ENCODE results near the gene SMURF1. TPM values are rescaled to one million over a fixed set of nuclear protein-coding genes. Genes with fewer than 3 reads are reported as not detected.

SMURF1 gene
- total and polyA plus RNA-seq, 2 experiments from 2014 or later, result 6.8 to 19.1 TPM

- no peaks in the 10 kb centered on the region for H3K79me2 ChIP-seq (ENCODE audit: insufficient read depth)
- H3K9me2 ChIP-seq (ENCODE audit: insufficient read depth), result no peaks in the 10 kb centered on the region
- in situ Hi-C loops (cut with MboI), result no loop called here
- H3K4me2 ChIP-seq (ENCODE audit: unreplicated experiment), result no peak overlapping the region
- no peak overlapping the region for H3K4me3 ChIP-seq
- no peak overlapping the region for H2AFZ ChIP-seq
- no peaks in the 10 kb centered on the region for H3K4me1 ChIP-seq (ENCODE audit: insufficient read depth)
- 89 to 90% methylated on average over 15 of the region's 15 CpGs for WGBS, 2 experiments (ENCODE audit: low coverage in 1 of 2, low lambda C conversion rate in 2 of 2, missing lambda C conversion rate in 2 of 2)
- peaks cover 9% of the 10 kb centered on the region; the same call in 1 of the 2 replicates for H3K36me3 ChIP-seq (ENCODE audit: low read depth)
- no peaks in the 10 kb centered on the region for H3K9me3 ChIP-seq (ENCODE audit: low read depth)
- no peaks in the 10 kb centered on the region for H3K27me3 ChIP-seq (replicated peaks; ENCODE audit: insufficient read depth)
- H3K9ac ChIP-seq, result no peak overlapping the region
- no peak overlapping the region for H3K27ac ChIP-seq
- no peak for DNase-seq
- no peaks in the 10 kb centered on the region for H3F3A ChIP-seq (ENCODE audit: insufficient read depth)
- no peak for TF ChIP-seq EZH2 (IDR thresholded peaks at IDR 0.05; ENCODE audit: insufficient read depth, poor library complexity, severe bottlenecking)
- TF ChIP-seq EZH2phosphoT487 (IDR thresholded peaks at IDR 0.05; ENCODE audit: insufficient read depth, low read depth), result no peak
- H4K20me1 ChIP-seq (ENCODE audit: insufficient read depth), result no peaks in the 10 kb centered on the region
Measured at GRCh38 chr7:99005776-99006175, 138.1 kb downstream of the SMURF1 start.

GRCh38 chr7:99004781-99005500, 139.0 kb downstream of the SMURF1 start:
- no peaks in the 10 kb centered on the region for H3F3A ChIP-seq (ENCODE audit: insufficient read depth)
- no peak overlapping the region for H2AFZ ChIP-seq
- H3K27ac ChIP-seq, result no peak overlapping the region
- in situ Hi-C loops (cut with MboI), result no loop called here
- no peaks in the 10 kb centered on the region for H3K27me3 ChIP-seq (replicated peaks; ENCODE audit: insufficient read depth)
- no peaks in the 10 kb centered on the region for H4K20me1 ChIP-seq (ENCODE audit: insufficient read depth)
- H3K9ac ChIP-seq, result no peak overlapping the region
- H3K4me3 ChIP-seq, result no peak overlapping the region
- H3K9me2 ChIP-seq (ENCODE audit: insufficient read depth), result no peaks in the 10 kb centered on the region
- TF ChIP-seq EZH2phosphoT487 (IDR thresholded peaks at IDR 0.05; ENCODE audit: insufficient read depth, low read depth), result no peak
- TF ChIP-seq EZH2 (IDR thresholded peaks at IDR 0.05; ENCODE audit: insufficient read depth, poor library complexity, severe bottlenecking), result no peak
- no peak overlapping the region for H3K4me2 ChIP-seq (ENCODE audit: unreplicated experiment)
- peaks cover 9% of the 10 kb centered on the region; the same call in 1 of the 2 replicates for H3K36me3 ChIP-seq (ENCODE audit: low read depth)
- H3K4me1 ChIP-seq (ENCODE audit: insufficient read depth), result no peaks in the 10 kb centered on the region
- DNase-seq, result no peak
- H3K79me2 ChIP-seq (ENCODE audit: insufficient read depth), result no peaks in the 10 kb centered on the region
- no peaks in the 10 kb centered on the region for H3K9me3 ChIP-seq (ENCODE audit: low read depth)
- WGBS, 2 experiments (ENCODE audit: low coverage in 1 of 2, low lambda C conversion rate in 2 of 2, missing lambda C conversion rate in 2 of 2), result 92 to 93% methylated on average over 26 of the region's 26 CpGs

DNA sequence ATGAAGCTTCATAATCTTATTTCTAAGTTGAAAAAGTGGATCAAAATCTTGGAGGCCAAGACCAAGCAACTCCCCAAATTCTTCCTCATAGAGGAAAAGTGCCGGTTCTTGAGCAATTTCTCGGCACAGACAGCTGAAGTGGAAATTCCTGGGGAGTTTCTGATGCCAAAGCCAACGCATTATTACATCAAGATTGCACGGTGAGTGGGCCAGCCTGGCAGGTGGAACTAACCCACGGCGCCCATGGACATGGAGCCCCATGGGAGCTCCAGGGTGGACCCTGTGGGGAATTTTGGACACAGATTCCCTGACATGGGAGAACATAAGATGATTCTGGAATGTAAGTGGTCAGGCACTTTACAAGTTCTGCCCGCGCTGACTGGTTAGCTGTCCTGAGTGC, 139.7 kb downstream of the SMURF1 start:
- WGBS, 2 experiments (ENCODE audit: low coverage in 1 of 2, low lambda C conversion rate in 2 of 2, missing lambda C conversion rate in 2 of 2), result 89 to 92% methylated on average over 8 of the region's 8 CpGs
- Histone ChIP-seq H3K27ac (no peak overlapping the region), H3K4me1 (ENCODE audit: insufficient read depth) (no peaks in the 10 kb centered on the region), H3F3A (ENCODE audit: insufficient read depth) (no peaks in the 10 kb centered on the region), H3K36me3 (ENCODE audit: low read depth) (peaks cover 14% of the 10 kb centered on the region; the same call in 1 of the 2 replicates), H3K4me3 (no peak overlapping the region), H3K9me3 (ENCODE audit: low read depth) (no peaks in the 10 kb centered on the region), H3K79me2 (ENCODE audit: insufficient read depth) (no peaks in the 10 kb centered on the region), H4K20me1 (ENCODE audit: insufficient read depth) (no peaks in the 10 kb centered on the region), H3K9ac (no peak overlapping the region), H3K9me2 (ENCODE audit: insufficient read depth) (no peaks in the 10 kb centered on the region), H3K4me2 (ENCODE audit: unreplicated experiment) (no peak overlapping the region), H3K27me3 (replicated peaks; ENCODE audit: insufficient read depth) (no peaks in the 10 kb centered on the region), H2AFZ (no peak overlapping the region)
- TF ChIP-seq EZH2phosphoT487 (IDR thresholded peaks at IDR 0.05; ENCODE audit: insufficient read depth, low read depth), result no peak
- TF ChIP-seq EZH2 (IDR thresholded peaks at IDR 0.05; ENCODE audit: insufficient read depth, poor library complexity, severe bottlenecking), result no peak
- no peak for DNase-seq
- in situ Hi-C loops (cut with MboI), result no loop called here

DNA sequence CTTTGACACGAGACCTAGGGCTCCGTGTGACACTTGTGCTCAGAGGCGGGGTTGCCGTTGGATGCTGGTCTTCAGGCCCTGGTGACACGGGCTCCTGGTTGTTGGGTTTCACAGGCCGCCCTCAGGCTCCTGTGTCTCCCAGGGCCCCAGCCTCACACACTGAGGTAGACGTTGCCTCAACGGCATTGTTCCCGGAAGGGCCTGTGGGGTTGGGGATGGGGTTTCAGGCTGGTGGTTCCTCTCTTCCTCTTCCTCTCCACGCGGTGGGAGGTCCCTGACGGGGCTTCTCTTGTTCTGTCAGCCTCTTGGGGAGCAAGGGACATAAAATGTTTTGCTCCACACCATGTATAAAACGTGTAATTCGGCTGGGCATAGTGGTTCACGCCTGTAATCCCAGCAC, 140.5 kb downstream of the SMURF1 start:
- TF ChIP-seq EZH2phosphoT487 (IDR thresholded peaks at IDR 0.05; ENCODE audit: insufficient read depth, low read depth) (no peak), EZH2 (IDR thresholded peaks at IDR 0.05; ENCODE audit: insufficient read depth, poor library complexity, severe bottlenecking) (no peak)
- Histone ChIP-seq H3K27ac (no peak overlapping the region), H3K4me1 (ENCODE audit: insufficient read depth) (no peaks in the 10 kb centered on the region), H3K9ac (no peak overlapping the region), H3K4me3 (no peak overlapping the region), H3K27me3 (replicated peaks; ENCODE audit: insufficient read depth) (no peaks in the 10 kb centered on the region), H3K9me2 (ENCODE audit: insufficient read depth) (no peaks in the 10 kb centered on the region), H4K20me1 (ENCODE audit: insufficient read depth) (no peaks in the 10 kb centered on the region), H3K4me2 (ENCODE audit: unreplicated experiment) (no peak overlapping the region), H2AFZ (no peak overlapping the region), H3K9me3 (ENCODE audit: low read depth) (no peaks in the 10 kb centered on the region), H3K79me2 (ENCODE audit: insufficient read depth) (no peaks in the 10 kb centered on the region), H3K36me3 (ENCODE audit: low read depth) (peaks cover 17% of the 10 kb centered on the region; the same call in 1 of the 2 replicates), H3F3A (ENCODE audit: insufficient read depth) (no peaks in the 10 kb centered on the region)
- 91 to 95% methylated on average over 9 to 15 of the region's 15 CpGs for WGBS, 2 experiments (ENCODE audit: low coverage in 1 of 2, low lambda C conversion rate in 2 of 2, missing lambda C conversion rate in 2 of 2)
- DNase-seq, result no peak
- in situ Hi-C loops (cut with MboI), result no loop called here

All from GM23248 (cell line).